GM12892 (cell line): Measurements from ENCODE around the gene CARD9.

Source experiments
- POLR2A ChIP-seq: IDR thresholded peaks from 2 replicates; pipeline ENCODE4 v1.6.1; 2011; ENCODE audit warnings: low read depth, low read length, control low read depth
- TAF1 ChIP-seq: IDR thresholded peaks from 2 replicates; pipeline ENCODE4 v1.6.1; 2011; ENCODE audit warnings: low read depth, mild to moderate bottlenecking, control low read depth, low read length, borderline replicate concordance

- no peak for TF ChIP-seq POLR2A
- no peak for TF ChIP-seq TAF1
These were observed 42.4 kb downstream of the CARD9 start for GRCh38 chr9:136331030-136331429.
